Suppressor macrophage (primary cell): ENCODE data around the gene GDF2.
A peak's percentile ranks its signal among the peaks of the same experiment; 100 is the strongest.

Source experiments
- DNase-seq, 4 experiments: peaks; one replicate each; pipeline ENCODE4 v3.0.0-alpha.2; 2020 to 2022

GDF2 gene

DNA sequence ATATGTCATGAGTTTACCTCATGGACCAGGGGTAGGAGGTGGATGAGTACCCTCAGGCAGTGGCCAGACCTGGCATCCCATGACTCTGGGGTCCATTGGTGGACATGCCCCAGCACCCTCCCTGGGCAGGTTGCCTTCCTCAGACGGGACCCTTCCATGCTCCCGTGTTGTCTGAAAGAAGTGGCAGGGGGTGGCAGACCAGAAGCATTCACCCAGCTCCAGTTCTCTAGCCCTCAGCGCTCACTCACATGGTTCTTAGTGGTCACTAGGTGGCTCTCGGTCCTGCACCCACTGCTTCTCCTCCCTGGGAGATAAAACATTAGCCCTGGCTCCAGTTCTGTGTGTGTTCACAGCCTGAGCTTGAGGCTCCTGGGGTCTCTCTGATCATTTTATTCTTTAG lies 31.9 kb downstream of the GDF2 start:
- no peak for DNase-seq

DNA sequence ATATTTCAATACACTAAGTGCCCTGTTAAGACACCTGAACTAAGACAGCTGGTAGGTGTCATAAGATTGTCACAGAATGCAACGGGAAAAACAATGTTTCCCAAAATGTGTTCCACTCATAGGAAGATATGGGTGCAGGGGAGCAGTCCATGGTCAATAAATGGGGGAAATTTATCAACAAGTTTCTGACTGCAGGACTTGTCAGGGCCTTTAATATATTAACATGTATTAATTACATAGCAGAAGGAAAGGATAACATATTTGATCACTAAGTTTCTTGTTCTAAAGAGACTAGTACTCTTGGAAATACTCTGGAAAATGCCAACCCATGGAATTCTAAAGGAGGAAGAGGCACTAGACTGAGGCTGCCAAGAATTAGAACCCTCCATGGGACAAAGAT lies 32.6 kb downstream of the GDF2 start:
- DNase-seq, result no peak

DNA sequence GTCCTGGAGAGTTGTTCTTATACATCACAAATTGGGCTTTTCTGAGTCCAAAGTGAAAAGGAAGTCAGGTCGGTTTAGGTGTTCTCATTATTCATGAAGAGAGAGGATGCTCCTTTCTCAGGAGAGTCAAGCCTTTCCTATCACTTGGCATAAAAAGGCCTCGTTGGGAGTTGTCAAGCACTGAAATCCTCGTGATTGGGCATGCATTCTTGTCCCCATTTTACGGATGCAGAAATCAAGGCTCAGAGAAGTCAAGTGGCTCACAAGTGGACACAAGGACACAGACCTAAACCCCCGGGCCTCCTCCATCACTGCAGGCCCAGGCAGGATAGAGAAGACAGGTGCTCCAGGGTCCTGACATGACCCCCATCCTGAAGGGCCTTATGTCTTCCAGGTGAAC lies 34.5 kb downstream of the GDF2 start:
- no peak for DNase-seq

DNA sequence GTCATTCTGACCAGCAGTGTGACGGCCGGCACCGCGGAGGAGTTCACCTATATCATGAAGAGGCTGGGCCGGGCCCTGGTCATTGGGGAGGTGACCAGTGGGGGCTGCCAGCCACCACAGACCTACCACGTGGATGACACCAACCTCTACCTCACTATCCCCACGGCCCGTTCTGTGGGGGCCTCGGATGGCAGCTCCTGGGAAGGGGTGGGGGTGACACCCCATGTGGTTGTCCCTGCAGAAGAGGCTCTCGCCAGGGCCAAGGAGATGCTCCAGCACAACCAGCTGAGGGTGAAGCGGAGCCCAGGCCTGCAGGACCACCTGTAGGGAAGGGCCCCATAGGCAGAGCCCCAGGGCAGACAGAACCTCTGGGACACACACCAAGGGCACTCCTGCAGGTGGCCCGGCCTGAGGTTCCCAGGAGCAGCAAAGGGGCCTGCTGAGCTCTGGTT lies 34.9 kb downstream of the GDF2 start:
- DNase-seq, result no peak

DNA sequence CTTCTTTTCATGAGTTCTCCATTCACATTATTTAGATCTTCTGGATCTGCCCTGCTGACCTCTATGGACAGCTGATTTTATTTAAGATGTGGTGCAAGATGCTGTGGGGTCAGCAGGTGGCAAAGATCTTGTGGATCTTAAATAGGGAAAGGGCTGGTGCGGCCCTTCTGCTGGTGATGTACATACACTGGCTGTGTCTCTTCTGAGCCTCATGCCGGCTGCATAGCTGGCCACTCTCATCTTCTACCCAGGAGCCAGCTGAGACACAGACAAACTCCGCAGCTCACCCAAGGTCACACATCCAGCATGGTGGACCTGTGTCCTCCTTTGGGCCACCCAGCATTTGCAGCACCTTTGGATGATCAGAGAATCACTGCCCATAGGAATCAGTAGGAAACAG lies 35.7 kb downstream of the GDF2 start:
- no peak for DNase-seq

DNA sequence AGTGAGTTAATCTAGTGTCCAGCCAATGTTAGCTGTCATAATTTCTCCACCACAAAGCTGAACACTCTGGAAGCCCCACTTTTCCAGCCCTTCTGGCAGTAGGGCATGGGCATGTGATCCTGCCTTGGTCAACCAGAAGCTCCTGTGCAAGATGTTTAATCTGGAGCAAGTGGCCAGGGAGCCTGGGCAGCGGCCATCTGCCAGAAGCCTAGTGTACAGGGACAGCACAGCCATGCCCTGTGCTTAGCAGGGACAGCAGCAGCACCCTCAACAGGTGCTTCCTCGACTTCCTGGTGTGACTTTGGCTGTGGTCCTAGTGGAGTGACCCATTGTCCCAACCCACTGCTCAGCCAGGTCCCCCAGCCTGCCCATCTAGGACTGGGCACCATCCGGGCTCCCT lies 36.2 kb downstream of the GDF2 start:
- no peak for DNase-seq

DNA sequence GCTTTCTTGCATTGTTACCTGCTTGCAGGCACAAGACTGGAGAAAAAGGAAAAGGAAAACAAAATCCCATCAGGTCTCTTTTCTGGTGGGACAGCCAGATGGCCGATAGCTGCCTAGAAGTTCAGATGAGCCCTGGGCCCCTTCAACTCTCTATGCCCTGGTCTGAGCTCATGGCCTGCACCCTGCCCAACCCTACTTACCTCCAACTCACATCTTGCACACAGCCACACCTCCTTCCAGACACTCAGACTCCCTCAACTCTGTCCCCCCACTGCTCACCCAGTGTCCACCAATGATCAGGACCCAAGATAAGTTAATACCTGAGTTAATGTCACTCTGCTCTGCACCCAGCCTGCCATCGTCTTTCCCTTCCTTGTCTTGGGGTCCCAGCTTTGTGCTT lies 36.8 kb downstream of the GDF2 start:
- DNase-seq, result no peak

DNA sequence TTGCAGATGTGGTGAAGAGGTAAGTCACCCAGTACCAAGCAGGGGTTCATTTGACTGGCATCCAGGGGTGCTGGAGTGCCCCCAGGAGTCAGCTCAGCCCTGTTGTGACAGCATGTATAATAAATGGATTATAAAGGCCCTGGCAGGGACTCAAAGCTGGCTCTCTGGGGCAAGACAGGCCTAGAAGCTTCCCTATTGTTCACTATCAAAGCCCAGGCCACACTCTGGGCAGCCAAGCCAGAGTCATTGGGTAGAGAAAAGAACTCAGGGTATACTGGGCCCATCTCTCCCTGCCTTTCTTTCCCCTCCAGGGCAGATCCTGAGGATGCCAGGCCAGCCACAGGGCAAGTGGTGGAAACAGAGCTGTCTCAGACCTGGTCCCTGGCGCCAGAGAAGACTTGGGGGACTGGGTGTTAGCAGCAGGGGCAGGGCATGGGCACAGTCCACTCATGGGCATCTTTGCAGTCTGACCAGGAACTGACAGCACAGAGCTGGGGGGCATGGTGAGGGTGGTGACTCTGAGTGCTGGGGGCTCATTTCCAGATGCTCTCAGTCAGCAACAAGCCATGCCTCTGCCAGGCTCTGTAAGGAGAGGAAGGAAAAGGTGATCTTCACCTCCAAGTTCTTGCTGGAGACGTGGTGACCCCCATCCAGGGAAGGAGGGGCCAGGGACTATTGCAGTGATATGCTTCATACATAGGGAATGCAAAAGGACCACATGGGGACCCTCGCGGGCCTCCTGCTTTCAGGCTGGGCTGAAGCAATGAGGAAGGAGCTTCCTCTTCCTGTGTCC lies 37.6 kb downstream of the GDF2 start:
- DNase-seq, result no peak

DNA sequence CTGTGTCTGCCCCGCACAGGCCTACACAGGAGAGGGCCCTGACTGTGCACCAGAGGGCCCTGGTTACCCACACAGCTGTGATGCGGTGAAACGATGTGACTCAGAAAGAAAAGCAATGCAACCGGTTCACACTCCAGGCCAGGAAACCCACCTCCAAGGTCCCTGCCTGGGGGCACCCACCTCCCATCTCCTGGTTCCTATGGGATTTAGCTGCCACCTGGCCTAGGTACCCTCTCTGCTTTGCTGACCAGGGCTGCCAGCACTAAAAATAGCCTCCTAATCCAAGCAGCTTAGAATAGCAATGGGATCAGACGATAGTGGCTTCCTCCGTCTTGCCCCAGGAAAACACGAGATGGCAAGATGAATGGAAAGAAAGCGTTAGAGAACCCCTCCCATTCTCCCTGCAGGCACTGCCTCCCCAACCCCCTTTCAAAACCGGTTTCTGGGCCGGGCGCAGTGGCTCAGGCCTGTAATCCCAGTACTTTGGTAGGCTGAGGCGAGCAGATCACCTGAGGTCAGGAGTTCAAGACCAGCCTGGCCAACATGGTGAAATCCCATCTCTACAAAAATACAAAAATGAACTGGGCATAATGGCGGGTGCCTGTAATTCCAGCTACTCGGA lies 38.3 kb downstream of the GDF2 start:
- peak in 3 of 4 experiments; percentile 5 to 13 (median 5) for DNase-seq

DNA sequence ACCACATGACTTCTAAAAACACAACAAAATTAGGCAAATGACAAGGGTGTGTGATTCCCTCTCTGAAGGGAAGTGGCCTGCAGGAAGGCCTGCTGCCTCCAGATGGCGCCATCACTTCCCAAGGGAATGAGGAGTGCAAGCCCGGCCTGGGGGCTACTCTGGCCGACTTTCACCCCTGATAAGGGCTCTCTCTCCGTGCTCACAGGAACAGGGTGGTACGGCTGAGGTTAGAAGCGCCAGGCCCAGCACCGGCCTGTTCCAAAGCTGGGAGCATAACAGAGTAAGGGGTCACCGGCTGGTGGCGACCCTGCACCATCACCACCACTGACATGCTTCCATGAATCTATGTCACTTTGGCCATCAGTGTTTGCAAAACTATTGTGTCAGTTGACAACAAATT lies 39.0 kb downstream of the GDF2 start:
- DNase-seq, result peak; percentile 48 to 72 (median 68)

DNA sequence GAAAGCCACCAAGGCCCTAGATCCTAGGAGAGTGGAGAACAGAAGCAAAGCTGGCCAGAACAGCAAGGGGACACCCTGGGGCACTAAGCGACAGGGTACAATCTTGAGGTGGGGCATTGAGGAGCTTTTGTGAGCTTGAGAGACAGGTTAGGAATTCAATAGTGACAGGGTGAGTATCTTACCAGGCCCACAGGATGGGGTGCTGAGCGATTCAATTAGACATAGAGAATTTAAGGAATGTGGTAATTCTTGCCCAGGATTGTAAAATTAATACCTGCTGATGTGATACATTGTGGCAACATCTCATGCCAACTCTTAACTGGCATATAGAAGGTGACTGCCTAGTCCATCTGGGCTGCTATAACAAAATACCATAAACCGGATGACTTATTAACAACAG lies 39.9 kb downstream of the GDF2 start:
- no peak for DNase-seq

DNA sequence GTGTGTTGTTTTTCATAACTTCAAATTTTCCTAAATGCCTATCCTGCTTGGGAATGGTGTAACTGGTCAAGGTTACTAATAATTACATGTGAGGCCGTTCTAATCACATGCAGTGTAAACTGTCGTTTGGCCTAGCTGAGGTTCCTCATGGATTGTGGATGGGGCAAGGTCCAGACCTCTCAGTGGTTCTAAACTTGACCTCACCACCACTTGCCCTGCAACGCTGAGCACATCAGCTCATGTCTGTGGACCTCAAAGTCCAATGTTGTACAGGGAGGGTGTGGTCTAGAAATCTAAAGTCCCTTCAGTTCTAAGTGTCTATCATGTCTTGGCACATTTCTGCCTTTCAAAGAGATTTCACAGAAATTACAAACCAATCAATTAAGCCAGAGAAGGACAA lies 41.5 kb downstream of the GDF2 start:
- DNase-seq, result no peak

DNA sequence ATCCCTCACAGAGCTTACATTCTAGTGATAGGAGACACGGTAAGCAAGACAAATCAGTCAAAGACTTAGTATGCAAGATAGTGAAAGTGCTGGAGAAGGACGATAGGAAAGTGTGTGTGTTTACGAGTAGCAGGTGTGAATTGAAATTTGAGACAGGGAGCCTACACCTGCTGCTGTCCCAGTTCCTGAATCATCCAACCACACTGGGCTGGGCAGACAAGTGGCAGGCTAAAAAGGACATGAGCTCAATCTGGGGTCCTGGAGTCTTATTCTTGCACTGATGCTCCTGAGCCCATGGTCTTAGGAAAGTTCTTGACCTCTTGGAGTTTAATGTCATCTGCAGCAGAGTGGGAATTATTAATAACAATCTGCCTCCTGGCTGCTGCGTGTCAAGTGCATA lies 42.1 kb downstream of the GDF2 start:
- no peak for DNase-seq

DNA sequence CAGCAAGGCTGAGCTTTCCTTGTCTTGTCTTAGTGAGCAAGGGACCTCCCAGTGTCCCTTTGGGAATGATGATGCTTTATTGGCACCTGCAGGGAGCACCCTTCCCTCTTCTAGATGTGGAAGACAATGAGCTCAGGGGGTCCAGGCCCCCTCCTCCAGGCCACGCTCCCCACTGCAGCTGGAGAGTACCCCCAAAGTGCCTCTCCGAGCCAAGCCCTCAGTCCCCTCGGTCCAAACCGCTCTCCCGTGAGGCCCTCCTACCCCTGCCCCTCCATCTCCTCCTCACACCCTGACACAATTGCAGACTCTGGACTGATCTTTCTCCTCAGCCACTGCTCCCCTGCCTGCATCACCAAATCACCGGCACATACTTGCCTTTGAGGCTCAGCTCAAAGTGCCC lies 42.7 kb downstream of the GDF2 start:
- DNase-seq, result no peak

DNA sequence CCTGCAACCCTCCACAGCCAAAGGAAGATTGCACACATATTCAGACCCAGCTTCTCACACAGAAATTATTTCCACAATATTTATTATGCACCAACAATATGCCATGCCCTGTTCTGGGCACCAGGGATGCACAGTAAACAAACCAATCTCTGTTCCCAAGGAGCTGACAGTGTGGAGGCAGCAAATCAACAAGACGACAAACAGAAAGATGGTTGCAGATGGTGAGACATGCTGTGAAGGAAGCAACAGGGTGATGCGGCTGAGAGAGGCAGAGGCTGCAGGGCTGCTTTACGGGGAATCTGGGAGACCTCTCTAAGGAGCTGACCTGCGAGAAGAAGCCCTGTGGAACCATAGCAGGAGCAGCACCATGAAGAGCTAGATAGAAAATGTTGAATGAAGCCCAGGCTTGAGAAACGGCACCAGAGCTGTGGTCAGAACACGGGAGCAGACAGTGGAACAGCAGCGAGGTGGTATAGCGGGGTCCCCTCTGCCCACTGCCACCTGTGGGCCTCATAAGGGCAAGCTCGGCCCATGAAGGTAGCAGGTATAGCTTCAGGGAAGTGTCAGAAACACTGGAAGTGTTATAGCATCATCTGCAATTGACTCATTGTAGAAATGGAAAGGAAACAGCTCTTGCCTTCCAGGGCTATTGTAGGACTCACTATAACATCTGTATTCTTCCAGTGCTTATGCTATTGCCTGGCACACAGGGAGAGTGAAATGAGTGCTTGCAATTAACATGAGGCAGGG lies 43.4 kb downstream of the GDF2 start:
- DNase-seq, result no peak

DNA sequence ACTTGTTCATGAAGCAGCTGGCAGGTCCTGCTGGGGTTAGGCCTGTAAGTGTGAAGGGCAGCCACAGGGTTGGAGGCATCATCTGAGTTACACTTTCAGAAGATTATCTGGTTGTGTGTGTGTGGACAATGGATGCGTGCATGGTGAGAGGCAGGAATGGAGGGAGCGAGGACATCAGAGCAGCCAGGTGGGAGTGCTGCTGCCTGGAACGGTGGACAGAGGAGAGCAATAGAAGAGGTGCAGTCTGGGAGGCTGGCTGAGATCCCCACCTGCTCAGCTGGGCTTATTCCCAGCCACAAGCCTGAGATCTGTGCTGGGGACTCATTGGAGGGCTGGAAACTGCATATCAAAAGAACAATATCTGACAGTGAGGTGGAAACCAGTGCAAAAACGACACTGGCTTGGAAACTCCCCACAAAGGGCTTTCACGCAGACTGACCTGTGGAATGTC lies 44.0 kb downstream of the GDF2 start:
- no peak for DNase-seq

DNA sequence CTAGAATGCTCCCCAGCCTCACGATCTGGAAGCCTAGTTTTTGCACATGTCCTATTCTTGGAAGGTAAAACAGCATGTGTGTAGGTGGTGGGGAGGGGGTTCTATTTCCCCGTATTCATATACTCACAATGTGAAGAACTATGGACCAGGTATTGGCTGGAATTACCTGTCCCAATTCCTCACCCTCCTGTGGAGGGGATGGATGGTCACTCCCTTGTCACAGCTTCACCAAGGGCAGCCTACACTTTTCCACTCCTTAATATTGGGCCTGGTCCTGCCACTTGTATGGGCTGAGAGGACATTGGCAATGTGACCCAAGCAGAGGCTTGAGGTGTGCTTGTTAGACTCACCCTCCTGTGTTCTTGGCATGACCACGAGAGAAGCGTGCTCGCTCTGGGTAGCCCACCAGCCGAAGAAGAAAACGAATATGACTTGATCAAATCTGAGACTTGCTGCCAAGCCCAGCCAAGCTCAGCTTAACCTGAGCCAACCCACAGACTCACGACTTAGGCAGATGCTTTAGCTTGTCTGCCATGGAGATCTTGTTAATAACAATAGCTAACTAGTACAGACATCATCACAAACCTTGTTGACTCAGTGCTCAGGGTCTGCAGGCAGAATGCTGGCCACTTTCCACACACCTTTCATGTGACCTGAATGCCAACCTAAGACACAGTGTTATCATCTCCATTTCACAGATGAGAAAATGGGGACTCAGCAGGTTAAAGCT lies 44.6 kb downstream of the GDF2 start:
- no peak for DNase-seq

DNA sequence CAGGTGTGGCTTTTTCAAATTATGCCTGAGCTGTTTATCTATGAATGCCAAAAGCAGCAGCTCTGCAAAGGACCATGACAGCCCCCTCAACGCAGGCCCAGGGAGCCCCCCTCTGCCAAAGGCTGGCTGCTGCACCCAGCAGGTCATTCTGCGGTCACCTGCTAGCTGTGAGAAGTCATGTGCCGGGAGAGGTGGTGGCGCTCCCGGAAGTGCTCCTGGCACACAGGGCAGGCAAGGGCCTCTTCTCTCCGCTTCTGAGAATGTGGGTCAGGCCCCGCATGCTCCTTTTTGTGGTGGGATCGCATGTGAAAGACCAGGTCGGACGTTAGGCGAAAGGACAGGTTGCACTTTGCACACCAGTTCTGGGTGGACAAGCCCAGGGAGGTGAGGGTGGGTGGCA lies 45.4 kb downstream of the GDF2 start:
- no peak for DNase-seq

DNA sequence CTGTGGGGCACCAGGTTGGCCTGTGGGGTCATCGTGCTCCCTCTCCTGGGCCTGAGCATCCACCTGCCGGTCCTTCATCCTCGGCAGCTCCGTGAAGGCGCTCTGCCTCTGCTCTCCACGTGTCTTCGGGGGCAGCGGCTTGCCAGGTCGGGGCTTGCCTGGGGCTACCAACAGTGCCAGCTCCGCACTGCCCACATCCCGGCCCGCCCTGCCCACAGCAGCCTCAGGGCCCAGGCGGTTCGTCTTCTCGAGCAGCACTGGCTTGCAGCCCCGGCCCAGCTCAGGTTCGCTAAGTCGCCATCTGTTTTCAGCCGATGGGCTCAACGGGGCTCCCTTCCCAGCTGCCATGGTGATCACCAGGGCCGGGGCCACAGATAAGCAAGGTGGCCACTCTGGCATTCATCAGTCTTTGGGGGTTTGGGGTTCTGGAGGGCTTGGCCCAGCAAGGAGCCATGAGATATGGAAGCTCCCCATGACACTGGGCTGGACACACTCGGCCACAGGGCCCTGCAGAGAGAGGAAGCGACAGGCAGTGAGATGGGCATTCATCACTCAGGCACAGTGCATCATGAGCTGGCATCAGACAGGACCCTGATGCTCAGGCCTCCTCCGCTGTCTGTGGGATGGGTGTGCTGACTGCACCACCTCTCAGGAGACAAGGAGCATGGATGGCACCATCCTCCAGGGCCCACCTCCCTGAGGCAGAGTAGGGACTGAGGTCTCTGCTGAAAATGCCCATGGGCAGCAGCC lies 46.4 kb downstream of the GDF2 start:
- no peak for DNase-seq

DNA sequence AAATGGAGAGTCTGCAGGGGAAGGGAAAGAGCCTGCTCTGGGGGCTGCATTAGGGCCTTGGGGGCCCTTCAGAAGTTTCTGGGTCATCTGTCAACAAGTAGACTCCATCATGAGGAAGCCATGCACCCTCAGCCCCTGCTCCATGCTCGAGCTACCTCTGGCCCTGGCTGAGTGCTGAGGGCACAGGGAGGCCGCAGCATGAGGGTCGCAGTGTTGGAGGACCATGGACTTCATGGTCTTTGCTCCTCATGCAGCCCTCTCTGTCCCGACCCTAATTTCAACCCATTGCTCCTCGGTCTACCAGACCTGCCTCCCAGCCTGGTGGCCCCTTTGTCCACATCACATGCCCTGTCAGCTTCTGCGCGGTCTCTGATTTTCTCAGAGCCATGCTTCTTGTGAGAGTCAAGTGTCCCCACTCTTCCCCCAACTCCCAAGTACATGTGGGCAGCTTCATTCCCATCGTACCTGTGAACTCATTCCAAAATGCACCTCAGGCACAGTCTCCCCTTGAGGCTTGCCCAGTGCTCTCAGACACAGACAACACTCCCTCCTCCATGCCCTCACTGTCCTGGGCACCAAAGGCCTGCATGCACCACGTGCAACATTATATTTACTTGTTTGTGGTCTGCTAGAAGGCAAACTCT lies 47.1 kb downstream of the GDF2 start:
- no peak for DNase-seq

DNA sequence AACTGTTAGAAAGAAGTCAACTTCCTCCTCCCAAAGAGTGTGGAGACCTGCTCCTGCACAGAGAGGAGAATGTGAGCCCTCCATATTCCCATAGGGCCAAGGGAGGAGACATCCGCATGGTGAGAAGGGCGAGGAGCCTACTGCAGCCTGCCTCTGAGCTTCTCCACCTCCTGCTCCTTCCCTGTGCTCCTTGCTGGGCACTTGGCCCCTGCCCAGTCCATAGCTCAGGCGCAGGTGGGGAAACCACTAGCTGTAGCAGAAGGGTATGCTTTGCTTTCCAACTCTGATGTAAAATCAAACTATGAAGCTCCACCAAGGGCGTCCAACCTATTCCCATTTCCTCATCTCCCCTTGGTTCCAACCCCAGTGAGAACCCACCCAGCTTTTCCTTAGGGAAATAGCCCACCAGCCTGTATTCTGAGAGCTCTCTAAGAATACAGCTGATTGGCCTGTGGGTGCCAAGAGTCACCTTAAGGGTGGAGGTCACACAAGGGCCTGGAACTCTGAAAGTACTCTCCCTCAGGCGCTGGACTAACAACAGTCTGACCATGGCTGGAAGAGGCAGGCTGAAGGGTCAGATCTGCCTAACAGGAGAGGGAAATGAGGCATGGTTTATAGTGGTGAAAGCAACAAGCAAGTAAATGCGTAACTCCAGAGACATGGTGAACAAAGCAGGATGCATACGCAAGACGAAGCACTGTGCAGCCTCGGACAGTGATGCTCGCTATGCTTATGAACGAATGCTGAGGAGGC lies 47.9 kb downstream of the GDF2 start:
- no peak for DNase-seq
